Measurements from ENCODE around the gene P2RY14.

Gene P2RY14

DNA sequence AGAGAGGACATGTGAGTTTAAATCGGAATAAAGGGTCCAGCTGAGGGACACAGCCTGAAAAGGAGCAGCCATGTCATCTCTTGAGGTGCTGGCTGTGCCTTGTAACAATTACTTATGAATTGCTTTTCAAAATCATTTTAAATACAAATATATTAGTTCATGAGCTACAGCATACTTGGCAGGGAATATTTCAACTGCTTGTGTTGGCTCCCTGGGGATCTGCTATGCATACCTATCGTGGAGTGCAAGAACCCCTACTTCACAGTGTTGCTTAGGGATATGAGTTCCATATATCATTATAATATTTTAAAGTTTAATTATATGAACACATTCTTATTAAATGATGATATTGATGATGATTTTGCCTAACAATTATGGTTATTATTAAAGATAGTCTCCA, 19.1 kb upstream of the P2RY14 start:
- WGBS, 2 donors (ENCODE audit: extremely low coverage in 2 of 2, insufficient read length in 2 of 2, insufficient replicate concordance in 1 of 2): no CpG with 5 or more reads among the region's 2 CpGs
- Histone ChIP-seq H3K9me3 (replicated peaks in 1 of 2; ENCODE audit: control insufficient read depth in 2 of 2, insufficient read depth in 1 of 2, low read depth in 1 of 2, low read length in 2 of 2) (no peaks in the 10 kb centered on the region), H3K79me1 (ENCODE audit: low read depth, low read length) (no peaks in the 10 kb centered on the region), H2AFZ (ENCODE audit: low read length) (no peak overlapping the region), H4K91ac (ENCODE audit: low read depth, low read length, poor library complexity) (no peak overlapping the region), H3K36me3 (replicated peaks in 1 of 2; ENCODE audit: control insufficient read depth in 2 of 2, insufficient read depth in 2 of 2, low read length in 2 of 2) (no peaks in the 10 kb centered on the region), H3K4me1 (ENCODE audit: control insufficient read depth in 2 of 2, insufficient read depth in 1 of 2, low read depth in 1 of 2, low read length in 2 of 2) (peaks cover 0 to 1% of the 10 kb centered on the region in 2 donors), H3K23ac (ENCODE audit: low read depth, low read length, poor library complexity) (no peak overlapping the region), H3K27me3 (ENCODE audit: control insufficient read depth in 3 of 3, insufficient read depth in 3 of 3, low read depth in 1 of 3, low read length in 3 of 3) (no peaks in the 10 kb centered on the region), H2BK120ac (ENCODE audit: low read depth, low read length) (no peak overlapping the region), H3K18ac (ENCODE audit: low read length) (no peak overlapping the region), H2BK5ac (ENCODE audit: low read length) (no peak overlapping the region), H4K8ac (ENCODE audit: low read depth, low read length) (no peak overlapping the region), H2BK15ac (ENCODE audit: low read length) (no peak overlapping the region), H3K27ac (replicated peaks; ENCODE audit: low read length) (no peak overlapping the region), H3K4ac (ENCODE audit: low read length) (no peak overlapping the region), H3K4me3 (ENCODE audit: low read length in 2 of 2) (no peak overlapping the region), H3K14ac (ENCODE audit: low read length) (no peak overlapping the region), H3K9ac (ENCODE audit: low read depth, low read length, poor library complexity) (no peak overlapping the region), H2BK12ac (ENCODE audit: low read length) (no peak overlapping the region), H2AK5ac (ENCODE audit: low read depth, low read length) (no peak overlapping the region), H3K4me2 (ENCODE audit: insufficient read depth, low read length, poor library complexity, severe bottlenecking) (no peak overlapping the region)
- DNase-seq (ENCODE audit: low spot score): no peak

DNA sequence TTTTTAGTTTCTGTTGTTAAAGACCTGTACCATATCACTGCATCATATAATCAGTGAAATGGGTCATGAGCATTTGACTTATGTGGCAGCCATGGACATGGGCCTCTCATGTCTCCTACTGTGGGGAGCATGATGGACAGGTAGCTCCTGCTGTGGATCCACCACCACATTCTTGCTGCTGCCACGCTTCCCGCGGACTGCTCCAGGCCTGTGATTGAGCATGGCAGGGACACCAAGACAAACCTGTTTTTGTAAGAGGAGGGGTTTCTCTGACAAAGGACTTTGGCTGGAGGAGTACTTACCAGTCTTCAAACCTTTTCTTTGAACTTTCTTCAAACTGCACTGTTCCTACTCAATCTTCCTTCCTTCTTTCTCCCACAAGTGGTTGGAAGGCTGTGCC, 17.9 kb upstream of the P2RY14 start:
- no peaks in the 10 kb centered on the region for H3K27me3 ChIP-seq (ENCODE audit: control insufficient read depth in 3 of 3, insufficient read depth in 3 of 3, low read depth in 1 of 3, low read length in 3 of 3)
- no peak overlapping the region for H2BK5ac ChIP-seq (ENCODE audit: low read length)
- no CpG with 5 or more reads among the region's 3 CpGs for WGBS, 2 donors (ENCODE audit: extremely low coverage in 2 of 2, insufficient read length in 2 of 2, insufficient replicate concordance in 1 of 2)

DNA sequence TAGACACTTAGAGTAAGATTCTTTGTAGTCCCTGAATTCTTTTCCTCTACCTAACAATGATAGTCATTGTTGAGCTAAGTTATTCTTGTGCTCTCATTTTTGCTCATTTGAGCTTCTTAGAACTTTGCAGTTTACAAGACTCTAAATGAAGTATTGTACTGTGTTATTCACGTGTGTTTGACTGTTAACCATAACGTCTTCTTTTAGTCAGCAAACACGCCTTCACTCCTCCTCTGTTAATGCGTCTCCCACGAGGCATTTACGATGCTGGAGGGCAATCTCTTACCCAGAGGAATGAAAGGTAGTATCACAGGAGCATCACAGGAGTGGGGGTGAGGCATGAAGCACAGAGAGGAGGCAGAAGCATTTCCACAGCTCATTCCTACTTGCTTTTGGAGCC, 14.8 kb upstream of the P2RY14 start:
- Histone ChIP-seq H3K4ac (ENCODE audit: low read length) (no peak overlapping the region), H2BK12ac (ENCODE audit: low read length) (no peak overlapping the region), H3K27ac (replicated peaks; ENCODE audit: low read length) (no peak overlapping the region), H3K79me1 (ENCODE audit: low read depth, low read length) (no peaks in the 10 kb centered on the region), H2BK120ac (ENCODE audit: low read depth, low read length) (no peak overlapping the region), H2AK5ac (ENCODE audit: low read depth, low read length) (no peak overlapping the region), H3K18ac (ENCODE audit: low read length) (no peak overlapping the region), H3K23ac (ENCODE audit: low read depth, low read length, poor library complexity) (no peak overlapping the region), H3K9ac (ENCODE audit: low read depth, low read length, poor library complexity) (no peak overlapping the region), H3K4me1 (ENCODE audit: control insufficient read depth in 2 of 2, insufficient read depth in 1 of 2, low read depth in 1 of 2, low read length in 2 of 2) (peaks cover 0 to 1% of the 10 kb centered on the region in 2 donors), H4K8ac (ENCODE audit: low read depth, low read length) (no peak overlapping the region), H4K91ac (ENCODE audit: low read depth, low read length, poor library complexity) (no peak overlapping the region), H3K36me3 (replicated peaks in 1 of 2; ENCODE audit: control insufficient read depth in 2 of 2, insufficient read depth in 2 of 2, low read length in 2 of 2) (no peaks in the 10 kb centered on the region), H2AFZ (ENCODE audit: low read length) (no peak overlapping the region), H3K27me3 (ENCODE audit: control insufficient read depth in 3 of 3, insufficient read depth in 3 of 3, low read depth in 1 of 3, low read length in 3 of 3) (no peaks in the 10 kb centered on the region), H3K9me3 (replicated peaks in 1 of 2; ENCODE audit: control insufficient read depth in 2 of 2, insufficient read depth in 1 of 2, low read depth in 1 of 2, low read length in 2 of 2) (no peaks in the 10 kb centered on the region), H3K4me3 (ENCODE audit: low read length in 2 of 2) (no peak overlapping the region), H2BK5ac (ENCODE audit: low read length) (no peak overlapping the region), H3K14ac (ENCODE audit: low read length) (no peak overlapping the region), H3K4me2 (ENCODE audit: insufficient read depth, low read length, poor library complexity, severe bottlenecking) (no peak overlapping the region), H2BK15ac (ENCODE audit: low read length) (no peak overlapping the region)
- DNase-seq (ENCODE audit: low spot score): no peak
- WGBS, 2 donors (ENCODE audit: extremely low coverage in 2 of 2, insufficient read length in 2 of 2, insufficient replicate concordance in 1 of 2): no CpG with 5 or more reads among the region's 6 CpGs

More for the DNA sequence above, 17.9 kb upstream of the P2RY14 start:
- Histone ChIP-seq H3K27ac (replicated peaks; ENCODE audit: low read length) (no peak overlapping the region), H3K79me1 (ENCODE audit: low read depth, low read length) (no peaks in the 10 kb centered on the region), H3K4me3 (ENCODE audit: low read length in 2 of 2) (peak overlapping the region in 1 of 2 donors; percentile 66), H4K8ac (ENCODE audit: low read depth, low read length) (no peak overlapping the region), H3K4me2 (ENCODE audit: insufficient read depth, low read length, poor library complexity, severe bottlenecking) (no peak overlapping the region), H4K91ac (ENCODE audit: low read depth, low read length, poor library complexity) (no peak overlapping the region), H3K4me1 (ENCODE audit: control insufficient read depth in 2 of 2, insufficient read depth in 1 of 2, low read depth in 1 of 2, low read length in 2 of 2) (peaks cover 0 to 1% of the 10 kb centered on the region in 2 donors), H2BK15ac (ENCODE audit: low read length) (no peak overlapping the region), H3K4ac (ENCODE audit: low read length) (no peak overlapping the region), H3K23ac (ENCODE audit: low read depth, low read length, poor library complexity) (no peak overlapping the region), H2BK120ac (ENCODE audit: low read depth, low read length) (no peak overlapping the region), H3K18ac (ENCODE audit: low read length) (no peak overlapping the region), H3K14ac (ENCODE audit: low read length) (no peak overlapping the region), H2AFZ (ENCODE audit: low read length) (no peak overlapping the region), H3K9me3 (replicated peaks in 1 of 2; ENCODE audit: control insufficient read depth in 2 of 2, insufficient read depth in 1 of 2, low read depth in 1 of 2, low read length in 2 of 2) (no peaks in the 10 kb centered on the region), H2BK12ac (ENCODE audit: low read length) (no peak overlapping the region), H2AK5ac (ENCODE audit: low read depth, low read length) (no peak overlapping the region), H3K9ac (ENCODE audit: low read depth, low read length, poor library complexity) (no peak overlapping the region), H3K36me3 (replicated peaks in 1 of 2; ENCODE audit: control insufficient read depth in 2 of 2, insufficient read depth in 2 of 2, low read length in 2 of 2) (no peaks in the 10 kb centered on the region)
- no peak for DNase-seq (ENCODE audit: low spot score)

DNA sequence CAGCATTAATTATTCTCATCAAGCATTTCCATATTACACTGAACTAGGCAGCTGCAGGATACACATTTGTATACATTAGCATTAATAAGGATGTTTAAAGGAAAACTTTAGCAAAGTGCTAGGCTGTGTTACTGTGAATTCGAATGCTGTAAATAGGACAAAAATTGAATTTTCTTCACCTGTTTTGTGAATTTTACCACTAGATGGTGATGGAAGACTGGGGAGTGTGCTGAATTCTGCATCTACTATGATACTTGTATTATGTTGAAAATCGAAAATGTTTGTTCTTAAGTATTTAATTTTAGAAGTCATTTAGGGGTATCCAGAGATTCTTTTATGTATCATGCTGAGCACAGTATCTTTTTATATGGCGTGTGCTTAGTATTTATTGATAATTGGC, 12.3 kb upstream of the P2RY14 start:
- Histone ChIP-seq H3K27me3 (ENCODE audit: control insufficient read depth in 3 of 3, insufficient read depth in 3 of 3, low read depth in 1 of 3, low read length in 3 of 3) (no peaks in the 10 kb centered on the region), H3K4me1 (ENCODE audit: control insufficient read depth in 2 of 2, insufficient read depth in 1 of 2, low read depth in 1 of 2, low read length in 2 of 2) (peaks cover 0 to 1% of the 10 kb centered on the region in 2 donors), H3K36me3 (replicated peaks in 1 of 2; ENCODE audit: control insufficient read depth in 2 of 2, insufficient read depth in 2 of 2, low read length in 2 of 2) (no peaks in the 10 kb centered on the region), H4K91ac (ENCODE audit: low read depth, low read length, poor library complexity) (no peak overlapping the region), H3K27ac (replicated peaks; ENCODE audit: low read length) (no peak overlapping the region), H2AK5ac (ENCODE audit: low read depth, low read length) (no peak overlapping the region), H3K4ac (ENCODE audit: low read length) (no peak overlapping the region), H3K4me3 (ENCODE audit: low read length in 2 of 2) (no peak overlapping the region), H2BK120ac (ENCODE audit: low read depth, low read length) (no peak overlapping the region), H3K23ac (ENCODE audit: low read depth, low read length, poor library complexity) (no peak overlapping the region), H2AFZ (ENCODE audit: low read length) (no peak overlapping the region), H3K14ac (ENCODE audit: low read length) (no peak overlapping the region), H3K79me1 (ENCODE audit: low read depth, low read length) (no peaks in the 10 kb centered on the region), H3K18ac (ENCODE audit: low read length) (no peak overlapping the region), H4K8ac (ENCODE audit: low read depth, low read length) (no peak overlapping the region), H3K9me3 (replicated peaks in 1 of 2; ENCODE audit: control insufficient read depth in 2 of 2, insufficient read depth in 1 of 2, low read depth in 1 of 2, low read length in 2 of 2) (no peaks in the 10 kb centered on the region), H3K9ac (ENCODE audit: low read depth, low read length, poor library complexity) (no peak overlapping the region), H3K4me2 (ENCODE audit: insufficient read depth, low read length, poor library complexity, severe bottlenecking) (no peak overlapping the region), H2BK5ac (ENCODE audit: low read length) (no peak overlapping the region), H2BK12ac (ENCODE audit: low read length) (no peak overlapping the region), H2BK15ac (ENCODE audit: low read length) (no peak overlapping the region)
- WGBS, 2 donors (ENCODE audit: extremely low coverage in 2 of 2, insufficient read length in 2 of 2, insufficient replicate concordance in 1 of 2): no CpG with 5 or more reads among the region's 3 CpGs
- no peak for DNase-seq (ENCODE audit: low spot score)

Measured in neuronal stem cell (in vitro differentiated cells).